Stimulated activated CD8-positive, alpha-beta memory T cell treated with anti-CD3 and anti-CD28 coated beads, Interleukin-12 subunit alpha, Interleukin-12 subunit beta, amount 100 ng/mL, for 1 hour (primary cell): ENCODE results near the gene KMT2A.
"Not testable (repeated sequence)": the region's sequence is repeated elsewhere in the genome, so short reads cannot be mapped to it uniquely, and the experiment has no call there.

Experiments
- DNase-seq: peaks from one replicate; pipeline ENCODE4 v3.0.0-alpha.2; 2020; ENCODE audit warnings: low read depth

KMT2A gene

GRCh38 chr11:118435893-118436624 lies at the start of gene KMT2A:
TSS of gene KMT2A (plus strand) at chr11:118436492. CDS start at chr11:118436513, 21 bp downstream.
- DNase-seq, result peak; percentile 89

- no peak for DNase-seq
Observed at GRCh38 chr11:118396097-118396501, 40.2 kb upstream of the KMT2A start.

- no peak for DNase-seq
Observed at GRCh38 chr11:118397448-118397847, 38.8 kb upstream of the KMT2A start.

GRCh38 chr11:118398791-118399559 lies 37.3 kb upstream of the KMT2A start:
- peak; percentile 20 for DNase-seq

- DNase-seq, result peak; percentile 88
Observed at GRCh38 chr11:118401151-118401879, 35.0 kb upstream of the KMT2A start, which contains the start of gene ATP5MG. TSS of gene ATP5MG (plus strand) at chr11:118401606. CDS start at chr11:118401666, 60 bp downstream.

GRCh38 chr11:118401880-118402590 lies 34.3 kb upstream of the KMT2A start:
- no peak for DNase-seq

- DNase-seq, result not testable (repeated sequence)
Observed at GRCh38 chr11:118402594-118402993, 33.7 kb upstream of the KMT2A start.

- DNase-seq, result no peak
Observed at GRCh38 chr11:118406599-118407166, 29.6 kb upstream of the KMT2A start.

GRCh38 chr11:118410055-118410745 lies 26.1 kb upstream of the KMT2A start:
- no peak for DNase-seq

- no peak for DNase-seq
Observed at GRCh38 chr11:118411530-118411929, 24.8 kb upstream of the KMT2A start.

- DNase-seq, result no peak
Observed at GRCh38 chr11:118412921-118413320, 23.4 kb upstream of the KMT2A start.

- DNase-seq, result no peak
Observed at GRCh38 chr11:118415062-118415738, 21.1 kb upstream of the KMT2A start.

- no peak for DNase-seq
Observed at GRCh38 chr11:118415739-118416068, 20.6 kb upstream of the KMT2A start.

- not testable (repeated sequence) for DNase-seq
Observed at GRCh38 chr11:118416900-118417299, 19.4 kb upstream of the KMT2A start.

GRCh38 chr11:118417801-118418200 lies 18.5 kb upstream of the KMT2A start:
- DNase-seq, result no peak

GRCh38 chr11:118418766-118419165 lies 17.5 kb upstream of the KMT2A start:
- no peak for DNase-seq

GRCh38 chr11:118427707-118428106 lies 8.6 kb upstream of the KMT2A start:
- no peak for DNase-seq

- no peak for DNase-seq
Observed at GRCh38 chr11:118430956-118431355, 5.3 kb upstream of the KMT2A start.

- no peak for DNase-seq
Observed at GRCh38 chr11:118434123-118434552, 2.2 kb upstream of the KMT2A start.

- no peak for DNase-seq
Observed at GRCh38 chr11:118434553-118435289, 1.6 kb upstream of the KMT2A start.
